GM15510 (cell line): ENCODE data around the gene CYFIP2.

Experiments used
- POLR2A ChIP-seq: IDR thresholded peaks from 3 replicates; pipeline ENCODE4 v1.6.1; 2011; ENCODE audit warnings: borderline replicate concordance; ENCODE audit not compliant: insufficient read length; ENCODE audit errors: extremely low read depth

CYFIP2 gene

GRCh38 chr5:157271740-157272271, 5.9 kb downstream of the CYFIP2 start:
- TF ChIP-seq POLR2A = peak; percentile 39

DNA sequence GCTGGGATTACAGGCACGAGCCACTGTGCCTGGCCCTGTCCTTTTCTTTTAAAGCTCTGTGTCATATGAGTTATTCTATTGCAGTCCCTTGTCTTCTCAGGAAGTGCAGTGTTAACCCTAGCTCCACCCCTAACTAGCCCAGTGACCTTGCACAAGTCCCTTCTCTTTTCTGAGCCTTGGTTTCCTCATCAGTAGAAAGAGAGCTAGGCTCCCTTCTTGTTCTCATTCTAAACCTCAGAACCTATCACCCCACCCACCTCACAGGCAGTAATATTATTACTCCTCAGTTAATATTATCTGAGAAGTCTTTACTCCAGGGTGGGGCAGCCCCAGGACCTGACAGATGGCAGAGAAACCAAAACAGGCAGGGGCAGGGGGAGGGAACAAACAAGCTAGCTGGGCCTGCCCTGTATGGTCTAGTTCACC, 7.2 kb downstream of the CYFIP2 start:
- TF ChIP-seq POLR2A = no peak

DNA sequence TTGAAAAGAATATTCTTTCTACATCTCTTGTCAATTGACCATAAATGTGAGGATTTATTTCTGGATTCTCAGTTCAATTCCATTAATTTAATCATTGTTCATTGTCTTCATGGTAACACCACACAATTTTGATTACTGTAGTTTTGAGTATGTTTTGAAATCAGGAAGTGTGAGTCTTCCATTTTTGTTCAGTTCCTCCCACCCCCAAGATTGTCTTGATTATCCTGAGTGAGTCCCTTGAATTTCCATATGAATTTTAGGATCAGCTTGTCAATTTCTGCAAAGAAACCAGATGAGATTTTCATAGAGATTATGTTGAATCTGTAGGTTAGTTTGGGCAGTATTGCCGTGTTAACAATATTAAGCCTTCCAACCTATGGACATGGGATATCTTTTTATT, 9.5 kb downstream of the CYFIP2 start:
- no peak for TF ChIP-seq POLR2A

- TF ChIP-seq POLR2A = no peak
These were observed 12.6 kb downstream of the CYFIP2 start for GRCh38 chr5:157278319-157279037.

DNA sequence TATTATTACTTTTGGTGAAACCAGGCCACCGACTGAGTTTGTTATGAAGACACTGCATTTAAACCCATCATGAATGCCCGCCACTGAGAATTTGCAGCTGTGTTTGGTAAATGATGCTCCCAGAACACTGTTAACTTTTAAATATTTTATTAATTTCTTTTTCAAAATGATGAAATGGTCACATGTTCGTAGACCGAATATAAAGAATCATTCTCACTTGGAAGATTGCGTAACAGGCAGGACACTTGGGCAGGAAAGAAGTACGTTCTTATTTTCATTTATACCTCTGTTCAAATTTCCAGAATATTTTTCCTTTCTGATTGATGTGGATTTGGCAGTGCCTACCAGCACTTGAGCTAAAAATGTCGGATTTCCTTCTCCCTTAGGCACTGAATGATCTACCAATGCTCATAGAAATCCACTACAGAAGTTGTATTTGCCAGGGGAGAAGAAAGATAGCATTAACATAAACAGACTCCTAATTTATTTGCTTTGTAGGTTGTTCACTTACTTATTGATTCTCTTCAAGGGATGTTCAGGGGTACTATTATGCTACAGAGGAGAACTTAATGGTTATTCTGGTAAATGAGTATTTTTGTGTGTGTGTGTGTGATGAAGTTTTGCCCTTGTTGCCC, 13.8 kb downstream of the CYFIP2 start:
- no peak for TF ChIP-seq POLR2A

DNA sequence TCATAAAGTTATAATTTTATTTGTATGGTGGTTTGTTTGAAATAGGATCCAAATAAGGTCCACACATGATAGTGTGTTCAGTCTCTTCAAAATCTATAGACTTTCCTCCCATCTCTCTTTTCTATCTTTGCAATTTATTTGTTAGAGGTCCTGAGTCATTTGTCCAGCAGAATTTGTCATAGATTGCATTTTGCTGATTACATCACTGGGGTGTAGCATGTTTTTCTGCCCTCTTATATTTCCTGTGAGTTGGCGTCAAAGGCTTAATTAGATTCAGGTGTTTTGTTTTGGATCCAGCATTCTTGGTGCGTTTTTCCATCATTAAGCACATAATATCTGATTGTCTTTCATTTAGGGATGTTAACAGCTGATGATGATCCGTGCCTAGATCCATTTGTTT, 15.0 kb downstream of the CYFIP2 start:
- no peak for TF ChIP-seq POLR2A

DNA sequence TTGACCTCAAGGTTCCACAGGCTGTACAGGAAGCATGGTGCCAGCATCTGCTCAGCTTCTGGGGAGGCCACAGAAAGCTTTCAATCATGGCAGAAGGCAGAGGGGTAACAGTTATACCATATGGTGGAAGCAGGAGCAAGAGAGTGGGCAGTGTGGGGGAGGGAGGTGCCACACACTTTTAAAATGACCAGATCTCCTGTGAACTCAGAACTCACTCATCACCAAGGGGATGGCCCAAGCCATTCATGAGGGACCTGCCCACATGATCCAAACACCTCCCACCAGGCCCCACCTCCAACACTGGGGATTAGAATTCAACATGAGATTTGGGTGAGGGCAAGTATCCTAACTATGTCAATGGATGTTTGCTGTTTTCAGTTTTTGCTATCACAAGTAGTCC, 16.2 kb downstream of the CYFIP2 start:
- no peak for TF ChIP-seq POLR2A

DNA sequence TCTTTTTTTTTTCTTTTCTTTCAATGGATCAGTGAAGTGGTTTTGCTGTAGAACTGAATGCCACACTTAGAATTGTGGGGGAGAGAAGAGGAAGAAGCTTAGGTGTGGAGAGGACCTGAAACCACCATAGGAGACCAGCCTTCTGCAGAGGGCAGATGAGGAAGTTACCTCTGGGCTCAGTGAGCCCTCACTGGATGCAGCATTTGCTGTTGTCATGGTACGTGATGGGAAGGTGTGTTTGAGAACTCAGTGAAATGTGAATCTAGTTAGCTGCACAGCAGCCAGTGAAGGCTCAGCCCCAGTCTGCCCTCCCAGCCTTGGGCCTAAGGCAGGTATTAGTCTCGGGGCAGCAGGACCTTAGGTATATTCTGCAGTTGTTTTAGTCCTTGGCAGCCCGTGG, 17.5 kb downstream of the CYFIP2 start:
- no peak for TF ChIP-seq POLR2A

- TF ChIP-seq POLR2A = no peak
These were observed 18.7 kb downstream of the CYFIP2 start for GRCh38 chr5:157284458-157285212.

GRCh38 chr5:157285310-157286035, 19.6 kb downstream of the CYFIP2 start:
- no peak for TF ChIP-seq POLR2A

GRCh38 chr5:157286761-157287211, 20.9 kb downstream of the CYFIP2 start:
- no peak for TF ChIP-seq POLR2A

GRCh38 chr5:157288405-157289163, 22.7 kb downstream of the CYFIP2 start:
- no peak for TF ChIP-seq POLR2A

DNA sequence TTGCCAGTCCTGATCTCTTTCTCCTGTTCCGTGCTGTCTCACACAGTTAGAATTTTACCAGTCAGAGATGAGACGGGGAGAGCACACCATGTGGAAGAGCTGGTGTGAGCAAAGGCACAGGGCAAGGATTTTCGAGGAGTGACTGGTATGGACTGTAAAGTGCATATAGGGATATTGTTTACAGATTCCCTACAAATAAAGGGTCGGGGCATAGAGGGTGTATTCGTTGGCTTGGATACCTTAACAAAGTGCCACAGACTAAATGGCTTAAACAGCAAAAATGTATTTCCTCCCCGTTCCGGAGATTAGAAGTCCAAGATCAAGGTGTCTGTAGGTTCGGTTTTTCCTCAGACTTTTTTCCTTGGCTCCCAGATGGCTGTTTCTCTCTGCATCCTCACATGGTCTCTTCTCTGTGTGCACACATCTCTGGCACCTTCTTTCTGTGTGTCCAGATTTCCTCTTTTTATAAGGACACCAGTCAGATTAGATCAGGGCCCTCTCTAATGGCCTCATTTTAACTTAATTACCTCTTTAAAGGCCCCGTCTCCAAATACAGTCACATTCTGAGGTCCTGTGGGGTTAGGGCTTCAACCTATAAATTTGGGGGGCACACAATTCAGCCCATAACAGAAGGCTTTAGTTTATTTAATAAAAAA, 23.4 kb downstream of the CYFIP2 start:
- no peak for TF ChIP-seq POLR2A
